A673 (cell line): ENCODE results near the gene RASAL2. TPM values are rescaled to one million over a fixed set of nuclear protein-coding genes. Genes with fewer than 3 reads are reported as not detected.

Source experiments
- BruUV-seq: library from RNA; stranded (reverse); fragments of 400-500 nt; replicated peaks from 2 replicates; lab custom pipeline; 2021; lab: Mats Ljungman, UMichigan
- CTCF ChIA-PET: fragments of 300-600 bp; sonication (Branson Sonifier 250); formaldehyde crosslinking; loops from one replicate; lab custom pipeline; 2022; ENCODE audit warnings: antibody characterized with exemption; lab: Charles Lee
- POLR2A ChIA-PET: fragments of 300-600 bp; sonication (Branson Sonifier 250); formaldehyde crosslinking; loops from one replicate; lab custom pipeline; 2022; ENCODE audit warnings: antibody characterized with exemption; ENCODE audit not compliant: low non-redundant PET; lab: Charles Lee
- DNase-seq: peaks from one replicate; pipeline ENCODE4 v3.0.0-alpha.2; 2015; ENCODE audit warnings: low spot score
- H3K27ac ChIP-seq: fragments of 200-600 bp; sonication (generic); 2 replicates; pipeline ENCODE4 v1.5.1; 2016; ENCODE audit warnings: mixed run types, low read depth, mild to moderate bottlenecking, mixed read lengths, antibody characterized with exemption, low read length; ENCODE audit not compliant: poor library complexity, severe bottlenecking
- H3K27me3 ChIP-seq: fragments of 200-600 bp; sonication (generic); replicated peaks from 2 replicates; pipeline ENCODE4 v1.6.1; 2017; ENCODE audit warnings: mixed run types, low read depth, mild to moderate bottlenecking, mixed read lengths, antibody characterized with exemption, low read length; ENCODE audit not compliant: insufficient read depth, poor library complexity
- H3K36me3 ChIP-seq: fragments of 200-600 bp; sonication (generic); 2 replicates; pipeline ENCODE4 v1.6.1; 2016; ENCODE audit warnings: mixed run types, mild to moderate bottlenecking, mixed read lengths, antibody characterized with exemption, low read length; ENCODE audit not compliant: insufficient read depth, poor library complexity, severe bottlenecking
- H3K4me1 ChIP-seq: fragments of 200-600 bp; sonication (generic); 2 replicates; pipeline ENCODE4 v1.6.1; 2017; ENCODE audit warnings: mixed run types, mild to moderate bottlenecking, mixed read lengths, antibody characterized with exemption, low read length; ENCODE audit not compliant: insufficient read depth, poor library complexity, severe bottlenecking
- H3K4me3 ChIP-seq: fragments of 200-600 bp; sonication (generic); 2 replicates; pipeline ENCODE4 v1.5.1; 2016; ENCODE audit warnings: low read depth, mixed run types, mild to moderate bottlenecking, mixed read lengths, low read length; ENCODE audit not compliant: poor library complexity, severe bottlenecking
- H3K9me3 ChIP-seq: fragments of 200-600 bp; sonication (generic); 2 replicates; pipeline ENCODE4 v1.6.1; 2016; ENCODE audit warnings: mixed run types, low read depth, mild to moderate bottlenecking, mixed read lengths, antibody characterized with exemption, low read length; ENCODE audit not compliant: poor library complexity, severe bottlenecking
- CTCF ChIP-seq: fragments of 300-800, 200-600 bp; sonication (generic); conservative IDR thresholded peaks from 2 replicates; pipeline ENCODE4 v1.5.1; 2017; ENCODE audit warnings: low read depth, mild to moderate bottlenecking, antibody characterized with exemption, low read length, moderate library complexity, mixed read lengths
- EZH2 ChIP-seq: fragments of 200-600 bp; sonication (generic); IDR thresholded peaks from 2 replicates; pipeline ENCODE4 v1.6.1; 2017; ENCODE audit warnings: borderline replicate concordance, low read depth, mild to moderate bottlenecking, mixed read lengths, antibody characterized with exemption, low read length; ENCODE audit not compliant: poor library complexity, severe bottlenecking
- intact Hi-C: fragments of 100-400 bp; cut with micrococcal nuclease; formaldehyde crosslinking; loops from one replicate; pipeline ENCODE4 v1.10.0; 2022; ENCODE audit not compliant: unreplicated experiment
- total RNA-seq: library from RNA; stranded (reverse); gene quantifications from 2 replicates; pipeline ENCODE4 v1.2.3, GENCODE V29; 2021

The RASAL2 gene
- total RNA-seq, 1 experiment from 2014 or later: 8.3 TPM

GRCh38 chr1:178238722-178239510 is 145.0 kb downstream of the RASAL2 start:
- no peaks in the 10 kb centered on the region for H3K4me1 ChIP-seq
- BruUV-seq: no TSS peak
- no peak overlapping the region for H3K27ac ChIP-seq
- no peaks in the 10 kb centered on the region for H3K36me3 ChIP-seq
- CTCF ChIA-PET: no interaction called here
- POLR2A ChIA-PET: no interaction called here
- intact Hi-C loops: no loop called here
- H3K9me3 ChIP-seq: no peaks in the 10 kb centered on the region
- no peaks in the 10 kb centered on the region for H3K27me3 ChIP-seq
- TF ChIP-seq CTCF (no peak), EZH2 (no peak)
- no peak for DNase-seq
- H3K4me3 ChIP-seq: no peak overlapping the region

GRCh38 chr1:178241057-178241456 is 147.2 kb downstream of the RASAL2 start:
- no TSS peak for BruUV-seq
- DNase-seq: no peak
- H3K4me1 ChIP-seq: no peaks in the 10 kb centered on the region
- H3K27ac ChIP-seq: no peak overlapping the region
- ChIA-PET POLR2A (interaction anchor here (0.5 kb wide), 1 partner anchor 26 kb away, joined by 6 read pairs; no protein-coding TSS in a partner anchor), CTCF (interaction anchor here (0.6 kb wide), 1 partner anchor 22 kb away, joined by 5 read pairs; no protein-coding TSS in a partner anchor)
- TF ChIP-seq EZH2 (no peak), CTCF (no peak)
- no peaks in the 10 kb centered on the region for H3K36me3 ChIP-seq
- no peak overlapping the region for H3K4me3 ChIP-seq
- no peaks in the 10 kb centered on the region for H3K27me3 ChIP-seq
- no peaks in the 10 kb centered on the region for H3K9me3 ChIP-seq
- intact Hi-C loops: no loop called here

GRCh38 chr1:178241837-178242236 is 147.9 kb downstream of the RASAL2 start:
- intact Hi-C loops: no loop called here
- Histone ChIP-seq H3K9me3 (no peaks in the 10 kb centered on the region), H3K27me3 (no peaks in the 10 kb centered on the region), H3K27ac (no peak overlapping the region), H3K4me1 (no peaks in the 10 kb centered on the region), H3K4me3 (no peak overlapping the region), H3K36me3 (no peaks in the 10 kb centered on the region)
- ChIA-PET POLR2A (no interaction called here), CTCF (interaction anchor here (0.6 kb wide), 1 partner anchor 21 kb away, joined by 5 read pairs; no protein-coding TSS in a partner anchor)
- BruUV-seq: no TSS peak
- DNase-seq: no peak
- TF ChIP-seq CTCF (no peak; the same call in 1 of the 2 replicates), EZH2 (no peak)
